Measurements from ENCODE around the gene YBEY. TPM values are rescaled to one million over a fixed set of nuclear protein-coding genes. Genes with fewer than 3 reads are reported as not detected.
"Not testable (repeated sequence)": the region's sequence is repeated elsewhere in the genome, so short reads cannot be mapped to it uniquely, and the experiment has no call there.

The YBEY gene
- total RNA-seq, 1 donor from 2014 or later, result 11.9 TPM

- no peak for ATAC-seq
These were observed 18.8 kb downstream of the YBEY start for GRCh38 chr21:46304955-46305354.

GRCh38 chr21:46307625-46308024 lies 21.5 kb downstream of the YBEY start:
- peak; percentile 65 for ATAC-seq

GRCh38 chr21:46308431-46308830 lies 22.3 kb downstream of the YBEY start:
- no peak for ATAC-seq

DNA sequence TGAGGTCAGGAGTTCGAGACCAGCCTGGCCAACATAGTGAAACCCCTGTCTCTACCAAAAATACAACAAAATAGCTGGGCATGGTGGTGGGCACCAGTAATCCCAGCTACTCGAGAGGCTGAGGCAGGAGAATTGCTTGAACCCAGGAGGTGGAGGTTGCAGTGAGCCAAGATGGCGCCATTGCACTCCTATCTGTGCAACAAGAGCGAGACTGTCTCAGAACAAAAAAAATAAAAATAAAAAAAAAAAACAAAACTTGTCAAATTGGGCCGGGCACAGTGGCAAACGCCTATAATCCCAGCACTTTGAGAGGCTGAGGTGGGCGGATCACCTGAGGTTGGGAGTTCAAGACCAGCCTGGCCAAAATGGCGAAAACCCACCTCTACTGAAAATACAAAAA lies 24.1 kb downstream of the YBEY start:
- ATAC-seq, result not testable (repeated sequence)

GRCh38 chr21:46311568-46311967 lies 25.4 kb downstream of the YBEY start:
- no peak for ATAC-seq

- ATAC-seq, result no peak
These were observed 26.8 kb downstream of the YBEY start for GRCh38 chr21:46312949-46313348.

DNA sequence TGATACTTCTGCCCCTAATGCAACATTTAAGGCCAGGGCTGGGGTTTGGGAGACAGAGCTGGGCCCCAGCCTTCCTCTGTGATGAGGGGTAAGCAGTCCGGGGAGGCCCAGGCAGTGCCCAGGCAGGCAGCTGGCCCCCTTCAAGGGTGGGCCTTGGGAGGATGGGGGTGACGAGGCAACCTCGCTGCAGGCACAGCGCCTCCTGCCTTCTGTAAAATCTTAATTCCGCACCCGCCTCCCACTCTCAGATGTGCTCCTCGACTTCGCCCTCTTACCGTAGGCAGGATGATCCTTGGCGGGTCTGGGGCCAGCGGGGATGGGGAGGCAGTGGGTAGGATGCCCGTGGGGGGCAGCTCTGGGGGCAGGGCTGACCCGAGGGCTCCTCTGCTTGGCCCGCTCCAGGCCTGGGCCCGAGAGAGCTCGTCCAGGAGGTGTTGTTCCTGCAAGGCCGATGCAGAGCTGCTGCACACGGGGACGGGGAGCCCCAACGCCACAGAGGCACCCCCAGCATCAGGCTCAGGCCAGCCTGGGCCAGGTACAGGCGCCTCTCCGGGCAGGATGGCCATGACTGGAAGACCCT lies 28.4 kb downstream of the YBEY start:
- no peak for ATAC-seq

DNA sequence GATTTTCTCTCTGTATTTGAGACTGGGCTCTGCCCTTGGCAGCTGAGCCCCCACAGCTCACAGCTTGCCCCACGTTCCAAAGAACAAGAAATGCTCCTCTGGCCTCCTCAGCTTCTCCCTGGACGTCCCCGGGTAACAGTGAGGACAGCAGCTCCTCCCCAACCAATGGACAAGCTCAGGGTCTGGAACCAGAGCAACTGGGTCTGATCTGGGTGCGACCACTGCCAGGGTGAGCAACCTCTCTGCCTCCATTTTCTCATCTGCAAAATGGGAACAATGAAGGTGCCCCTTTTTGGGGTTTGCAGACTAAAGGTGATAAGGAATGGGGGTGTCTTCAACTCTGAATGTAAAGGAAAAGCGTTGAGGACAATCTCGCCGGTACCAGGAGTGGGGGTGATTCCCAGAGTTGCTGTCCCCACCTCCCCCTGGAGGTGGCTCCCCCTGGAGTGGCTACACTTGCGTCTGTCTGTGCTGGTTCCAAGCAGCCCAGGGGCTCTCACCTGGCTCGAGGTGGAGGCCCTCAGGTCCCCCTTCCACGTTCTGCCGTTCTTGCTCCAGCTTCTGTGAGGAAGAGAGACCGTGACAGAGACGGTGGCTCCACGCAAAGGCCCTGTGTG lies 30.7 kb downstream of the YBEY start:
- no peak for ATAC-seq

- ATAC-seq, result no peak
These were observed 31.7 kb downstream of the YBEY start for GRCh38 chr21:46317710-46318463.

DNA sequence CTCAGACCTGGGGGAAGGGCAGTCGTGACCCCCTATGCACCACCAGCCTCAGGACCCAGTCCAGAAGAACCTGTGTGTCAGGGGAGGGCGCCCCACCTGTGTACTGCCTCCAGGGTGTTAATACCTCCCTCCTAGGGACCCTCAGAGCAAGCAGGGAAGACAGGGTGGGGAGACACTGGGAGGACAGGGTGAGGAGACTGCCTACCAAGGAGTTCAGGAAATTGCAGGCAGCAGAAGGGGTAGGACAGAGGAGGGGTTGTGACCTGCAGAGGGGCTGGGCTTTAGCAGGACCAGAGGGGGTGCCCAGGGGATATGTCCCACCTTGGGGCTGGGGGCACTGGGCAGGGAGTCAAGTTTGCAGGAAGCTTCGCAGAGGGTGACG lies 32.3 kb downstream of the YBEY start:
- ATAC-seq, result no peak

DNA sequence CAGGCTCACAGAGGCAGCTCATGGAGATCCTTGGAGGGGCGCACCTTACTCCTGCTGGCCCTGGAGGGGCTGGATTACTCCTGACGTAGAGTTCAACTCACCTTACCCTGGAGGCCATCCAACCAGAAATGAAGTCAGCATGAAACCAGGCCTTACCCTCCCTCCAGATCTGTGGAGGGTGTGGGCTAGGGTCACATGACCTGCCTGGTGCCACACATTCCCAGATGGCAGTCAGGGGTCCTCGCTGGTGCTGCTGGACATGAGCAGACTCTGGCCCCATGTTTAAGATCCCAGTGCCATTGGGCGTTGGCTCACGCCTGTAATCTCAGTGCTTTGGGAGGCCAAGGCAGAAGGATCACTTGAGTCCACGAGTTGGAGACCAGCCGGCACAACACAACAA lies 33.0 kb downstream of the YBEY start:
- ATAC-seq, result no peak

DNA sequence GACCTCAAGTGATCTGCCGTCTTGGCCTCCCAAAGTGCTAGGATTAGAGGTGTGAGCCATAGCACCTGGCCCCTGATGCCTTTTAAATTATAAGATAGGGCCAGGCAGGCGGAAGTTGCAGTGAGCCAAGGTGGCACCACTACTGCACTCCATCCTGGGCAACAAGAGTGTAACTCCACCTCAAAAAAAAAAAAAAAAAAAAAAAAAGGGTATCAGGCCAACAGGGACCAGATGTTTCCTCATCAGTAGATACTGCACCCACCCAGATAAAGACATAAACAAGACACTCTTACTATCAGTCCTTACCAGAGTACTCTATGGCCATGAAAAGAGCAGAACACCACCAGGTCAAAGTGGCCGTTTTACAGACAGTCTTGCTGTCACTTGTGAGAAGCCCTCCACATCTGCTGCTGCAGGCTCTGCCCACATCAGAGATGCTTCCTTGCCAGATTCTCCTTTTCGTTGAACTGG lies 34.2 kb downstream of the YBEY start:
- no peak for ATAC-seq

DNA sequence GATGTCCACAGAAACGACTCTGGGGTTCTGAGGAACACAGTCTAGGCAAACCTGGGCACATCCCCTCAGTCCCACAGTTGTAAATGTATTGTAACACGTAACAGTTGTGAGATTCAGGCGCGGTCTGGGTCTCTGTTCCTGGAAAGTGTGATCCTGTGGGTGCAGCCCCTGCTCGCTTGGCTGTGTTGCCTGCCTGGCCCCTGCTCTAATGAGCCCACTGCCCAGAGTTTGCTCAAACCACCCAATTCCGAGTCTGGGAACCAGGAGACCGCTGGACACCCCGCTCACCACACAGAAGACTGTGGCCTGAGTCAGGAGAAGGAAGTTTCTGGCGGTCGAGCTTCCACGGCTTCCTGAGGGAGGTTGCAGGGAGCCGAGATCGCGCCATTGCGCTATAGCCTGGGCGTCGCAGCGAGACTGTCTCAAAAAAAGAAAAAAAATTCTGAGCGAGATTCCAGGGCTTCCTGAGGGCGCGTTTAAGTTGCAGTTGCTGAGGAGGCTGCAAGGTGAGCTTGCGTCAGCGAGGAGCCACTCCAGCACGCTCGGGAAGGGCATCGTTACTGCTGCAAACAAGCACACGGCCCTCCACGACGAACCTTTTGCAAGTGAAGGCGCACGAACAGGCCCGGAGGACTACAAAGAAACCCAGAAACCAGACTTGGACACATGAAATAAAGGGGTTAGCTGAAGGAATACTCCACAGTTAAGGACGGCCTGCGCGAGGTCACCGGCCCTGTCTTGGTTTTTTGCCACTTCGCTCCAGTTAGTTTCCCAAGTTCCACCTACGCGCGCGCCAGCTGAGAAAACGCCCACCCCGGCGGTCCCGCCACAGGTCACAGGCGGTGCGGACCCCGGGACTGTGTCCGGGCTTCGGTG lies 36.4 kb downstream of the YBEY start:
- ATAC-seq, result no peak

- ATAC-seq, result no peak
These were observed 37.1 kb downstream of the YBEY start for GRCh38 chr21:46323227-46323709.

DNA sequence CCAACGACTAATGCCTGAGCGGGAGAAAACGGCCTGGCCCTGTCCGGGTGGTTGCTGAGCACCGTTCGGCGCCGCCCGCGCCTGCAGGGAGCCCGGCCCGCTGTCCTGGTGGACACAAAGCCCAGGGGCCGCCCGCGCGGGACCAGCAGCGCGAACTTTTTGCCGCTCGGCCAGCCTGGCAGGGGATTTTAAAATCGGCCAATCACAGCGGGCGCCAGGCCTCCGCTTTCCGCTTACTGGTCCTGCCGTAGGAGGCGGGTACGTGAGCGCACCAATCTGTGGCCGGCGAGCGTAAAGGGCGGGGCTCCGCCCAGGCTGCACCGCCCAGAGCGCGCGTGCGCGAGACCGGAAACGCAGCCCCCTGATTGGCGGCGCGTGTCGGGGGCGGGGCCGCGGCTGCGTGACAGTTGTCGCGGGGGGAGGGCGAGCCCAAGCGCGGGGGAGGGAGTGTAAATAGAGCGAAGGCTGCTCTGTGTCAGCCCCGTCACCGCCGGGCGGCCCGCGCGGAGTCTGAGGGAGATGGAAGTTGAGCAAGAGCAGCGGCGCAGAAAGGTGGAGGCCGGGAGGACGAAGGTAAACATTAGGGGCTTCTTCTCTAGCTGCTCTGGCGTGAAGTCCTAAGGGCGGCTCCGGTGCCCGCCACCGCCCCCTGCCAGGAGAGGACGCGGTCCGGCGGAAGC lies 37.7 kb downstream of the YBEY start, which contains the start of the genes C21orf58 and PCNT:
TSS of gene C21orf58 (minus strand) at position 161 of the 680 bp plus-strand sequence. CDS start 1,132 bp downstream, outside the sequence.
TSS of gene PCNT (plus strand) at position 447 of the 680 bp plus-strand sequence. CDS start at position 520, 73 bp downstream.
- ATAC-seq, result peak; percentile 94

GRCh38 chr21:46324390-46325072 lies 38.4 kb downstream of the YBEY start:
- peak; percentile 90 for ATAC-seq

- ATAC-seq, result peak; percentile 28
These were observed 39.2 kb downstream of the YBEY start for GRCh38 chr21:46325073-46325912.

DNA sequence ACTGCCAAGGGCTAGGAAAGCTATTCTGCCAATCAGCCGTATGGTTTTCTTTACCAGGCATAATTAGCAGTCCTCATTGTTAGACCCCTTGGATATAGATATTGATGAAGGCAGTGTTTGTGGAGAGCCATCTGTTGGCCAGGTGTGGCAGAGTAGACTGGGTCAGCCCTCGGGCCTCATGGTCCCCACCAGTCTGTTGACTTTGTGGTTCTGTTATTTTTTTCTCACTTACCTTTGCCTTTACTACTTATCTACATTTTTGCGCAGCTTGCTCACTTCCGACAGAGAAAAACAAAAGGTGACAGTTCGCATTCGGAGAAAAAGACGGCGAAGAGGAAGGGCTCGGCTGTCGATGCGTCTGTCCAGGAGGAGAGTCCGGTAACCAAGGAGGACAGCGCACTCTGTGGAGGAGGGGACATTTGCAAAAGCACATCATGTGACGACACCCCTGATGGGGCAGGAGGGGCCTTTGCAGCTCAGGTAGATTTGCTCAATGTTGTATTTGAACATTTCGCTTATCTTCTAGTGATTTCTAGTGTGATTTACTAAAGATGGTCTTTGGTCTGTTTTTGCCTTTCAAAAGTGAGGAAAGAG lies 40.1 kb downstream of the YBEY start:
- ATAC-seq, result no peak

GRCh38 chr21:46327711-46328110 lies 41.6 kb downstream of the YBEY start:
- no peak for ATAC-seq

- ATAC-seq, result no peak
These were observed 42.0 kb downstream of the YBEY start for GRCh38 chr21:46328151-46328550.

All from esophagus mucosa (tissue), 1 donor.